Measurements from ENCODE around the gene PSMC1.

Gene PSMC1

DNA sequence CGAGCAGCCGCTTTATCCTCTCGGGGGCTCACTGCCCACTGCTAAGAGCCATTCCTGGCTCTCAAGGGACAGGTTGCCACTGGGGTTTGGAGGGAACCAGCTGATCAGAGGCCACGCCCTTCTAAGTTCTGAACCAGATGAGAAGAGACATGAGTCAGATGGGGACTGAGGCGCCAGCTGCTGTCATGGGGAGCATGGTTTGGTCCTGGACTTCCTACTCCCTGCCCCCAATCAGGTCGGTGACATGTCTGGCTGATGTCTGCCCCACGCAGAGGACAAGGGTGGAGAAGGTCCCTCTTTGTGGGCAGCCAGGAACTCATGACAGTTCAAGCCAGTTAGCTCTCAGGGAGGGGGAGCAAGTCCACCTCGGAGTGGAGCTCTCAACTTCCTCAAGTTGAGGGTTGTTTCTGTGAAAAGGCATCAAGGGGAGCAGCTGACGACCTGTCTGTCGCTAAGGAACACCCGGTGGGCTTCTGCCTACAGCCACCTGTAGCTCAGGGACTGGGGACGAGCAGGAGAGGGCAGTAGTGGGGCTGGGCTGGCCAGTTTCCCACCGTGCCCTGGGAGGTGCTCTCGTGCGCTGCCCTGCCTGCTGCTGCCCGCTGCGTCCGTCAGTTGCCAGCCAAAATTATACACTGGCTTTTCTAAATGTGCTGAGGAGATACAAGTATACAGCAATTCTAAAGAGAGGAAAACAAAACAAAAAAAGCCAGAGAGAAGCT is 20.5 kb downstream of the PSMC1 start:
- TF ChIP-seq ZFX (IDR thresholded peaks at IDR 0.05; ENCODE audit: borderline replicate concordance) (no peak), CTCF (IDR thresholded peaks at IDR 0.05) (no peak)
- no peak overlapping the region for H3K27ac ChIP-seq

DNA sequence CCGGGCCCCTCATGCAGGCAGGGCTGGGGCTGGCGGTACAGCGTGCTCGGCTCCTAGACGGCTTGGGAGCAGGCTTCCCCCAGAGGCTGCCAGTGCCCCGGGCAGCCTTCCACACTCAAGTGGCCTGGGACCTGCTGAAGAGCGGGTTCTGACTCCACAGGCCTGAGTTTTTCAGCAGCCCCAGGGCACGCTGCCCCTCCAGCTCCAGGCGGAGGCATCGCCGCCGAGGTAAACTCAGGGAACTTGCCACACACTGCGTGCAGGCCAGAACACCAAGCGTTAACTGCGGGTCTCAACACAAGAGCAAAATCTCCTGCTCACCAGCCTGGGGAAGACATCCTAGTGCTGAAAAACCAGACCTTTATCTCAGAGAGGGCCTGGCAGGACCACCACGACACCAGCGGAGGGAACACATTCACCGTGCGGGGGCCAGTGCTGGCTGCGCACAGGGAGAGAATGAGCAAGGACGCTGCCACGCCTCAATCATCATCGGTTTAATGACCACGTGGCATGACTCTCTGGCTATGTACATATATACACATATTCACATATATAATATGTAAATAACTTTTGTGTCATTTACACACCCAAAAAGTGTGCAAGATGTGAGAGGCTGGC is 21.3 kb downstream of the PSMC1 start:
- TF ChIP-seq CTCF (IDR thresholded peaks at IDR 0.05) (no peak), ZFX (IDR thresholded peaks at IDR 0.05; ENCODE audit: borderline replicate concordance) (no peak)
- H3K27ac ChIP-seq: no peak overlapping the region

GRCh38 chr14:90278199-90279175 is 22.1 kb downstream of the PSMC1 start:
- H3K27ac ChIP-seq: no peak overlapping the region
- TF ChIP-seq CTCF (IDR thresholded peaks at IDR 0.05): no peak
- TF ChIP-seq ZFX (IDR thresholded peaks at IDR 0.05; ENCODE audit: borderline replicate concordance): no peak

GRCh38 chr14:90280096-90280495 is 23.7 kb downstream of the PSMC1 start:
- TF ChIP-seq CTCF (IDR thresholded peaks at IDR 0.05) (no peak), ZFX (IDR thresholded peaks at IDR 0.05; ENCODE audit: borderline replicate concordance) (no peak)
- no peak overlapping the region for H3K27ac ChIP-seq

DNA sequence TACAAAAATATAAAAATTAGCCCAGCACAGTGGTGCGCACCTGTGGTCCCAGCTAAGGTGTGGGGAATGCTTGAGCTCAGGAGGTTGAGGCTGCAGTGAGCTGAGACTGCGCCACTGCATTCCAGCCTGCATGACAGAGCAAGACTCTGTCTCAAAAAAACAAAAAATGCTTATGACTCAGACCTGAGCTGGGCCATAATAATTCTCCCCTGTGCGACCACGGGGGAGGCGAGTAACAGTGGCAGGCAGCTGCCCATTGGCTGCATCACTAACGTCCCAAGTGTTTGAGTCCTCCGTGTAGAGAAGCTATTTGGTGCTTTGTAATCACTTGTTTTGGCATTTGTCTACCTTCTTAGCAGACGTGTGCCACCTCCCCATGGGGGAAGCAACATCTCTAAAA is 24.9 kb downstream of the PSMC1 start:
- H3K27ac ChIP-seq: no peak overlapping the region
- TF ChIP-seq CTCF (IDR thresholded peaks at IDR 0.05) (no peak), ZFX (IDR thresholded peaks at IDR 0.05; ENCODE audit: borderline replicate concordance) (no peak)

DNA sequence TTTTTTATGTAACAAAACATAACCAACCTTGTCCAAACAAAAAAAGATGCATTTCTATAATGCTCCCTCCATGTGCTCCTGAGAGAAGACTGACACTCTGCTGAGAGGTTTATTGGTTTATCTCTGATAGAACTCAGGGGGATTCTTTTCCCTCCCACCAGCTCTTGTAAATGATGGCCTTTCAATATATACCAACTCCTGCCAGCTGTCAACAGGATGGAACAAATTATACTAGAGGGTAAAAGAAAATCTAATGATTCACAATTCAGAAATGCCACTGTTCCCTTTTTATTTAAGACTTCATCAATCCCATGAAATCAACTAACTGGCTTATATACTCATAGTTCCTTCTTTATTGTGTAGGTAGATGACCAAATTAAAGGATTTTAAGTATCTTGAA is 25.4 kb downstream of the PSMC1 start:
- H3K27ac ChIP-seq: no peak overlapping the region
- no peak for TF ChIP-seq CTCF (IDR thresholded peaks at IDR 0.05)
- TF ChIP-seq ZFX (IDR thresholded peaks at IDR 0.05; ENCODE audit: borderline replicate concordance): no peak

All from 22Rv1 (cell line).